Measurements from ENCODE around the gene GSK3B.

The GSK3B gene

GRCh38 chr3:120101624-120102023 lies 7.4 kb upstream of the GSK3B start:
- no peak overlapping the region for H3K4me3 ChIP-seq (ENCODE audit: low read depth, low read length)
- DNase-seq (ENCODE audit: low read depth, low spot score): no peak
- no peak for TF ChIP-seq CTCF (IDR thresholded peaks at IDR 0.05; ENCODE audit: low read depth, low read length)
- in situ Hi-C loops (cut with HindIII; ENCODE audit: low sequenced_read_pairs): no loop called here

- no peak for DNase-seq (ENCODE audit: low read depth, low spot score)
- in situ Hi-C loops (cut with HindIII; ENCODE audit: low sequenced_read_pairs): no loop called here
- TF ChIP-seq CTCF (IDR thresholded peaks at IDR 0.05; ENCODE audit: low read depth, low read length): no peak
- no peak overlapping the region for H3K4me3 ChIP-seq (ENCODE audit: low read depth, low read length)
Observed at GRCh38 chr3:120100711-120101110, 6.5 kb upstream of the GSK3B start.

GRCh38 chr3:120098710-120099109 lies 4.5 kb upstream of the GSK3B start:
- no peak for DNase-seq (ENCODE audit: low read depth, low spot score)
- no peak for TF ChIP-seq CTCF (IDR thresholded peaks at IDR 0.05; ENCODE audit: low read depth, low read length)
- H3K4me3 ChIP-seq (ENCODE audit: low read depth, low read length): no peak overlapping the region
- in situ Hi-C loops (cut with HindIII; ENCODE audit: low sequenced_read_pairs): no loop called here

GRCh38 chr3:120095979-120096426 lies 1.8 kb upstream of the GSK3B start:
- no peak for DNase-seq (ENCODE audit: low read depth, low spot score)
- TF ChIP-seq CTCF (IDR thresholded peaks at IDR 0.05; ENCODE audit: low read depth, low read length): no peak
- in situ Hi-C loops (cut with HindIII; ENCODE audit: low sequenced_read_pairs): no loop called here
- peak overlapping the region; percentile 93 for H3K4me3 ChIP-seq (ENCODE audit: low read depth, low read length)

GRCh38 chr3:120095226-120095978 lies 1.2 kb upstream of the GSK3B start:
- H3K4me3 ChIP-seq (ENCODE audit: low read depth, low read length): peak overlapping the region; percentile 93
- peak; percentile 94 for DNase-seq (ENCODE audit: low read depth, low spot score)
- TF ChIP-seq CTCF (IDR thresholded peaks at IDR 0.05; ENCODE audit: low read depth, low read length): no peak
- in situ Hi-C loops (cut with HindIII; ENCODE audit: low sequenced_read_pairs): no loop called here

- DNase-seq (ENCODE audit: low read depth, low spot score): peak; percentile 100
- H3K4me3 ChIP-seq (ENCODE audit: low read depth, low read length): peak overlapping the region; percentile 93
- in situ Hi-C loops (cut with HindIII; ENCODE audit: low sequenced_read_pairs): no loop called here
- TF ChIP-seq CTCF (IDR thresholded peaks at IDR 0.05; ENCODE audit: low read depth, low read length): no peak
Observed at GRCh38 chr3:120094776-120095225, 554 bp upstream of the GSK3B start.

Data from astrocyte of the spinal cord (primary cell).